ENCODE results near the gene UBB. TPM values are rescaled to one million over a fixed set of nuclear protein-coding genes. Genes with fewer than 3 reads are reported as not detected.

UBB gene
- total RNA-seq, 1 experiment from 2014 or later: 1,609 TPM

GRCh38 chr17:16430650-16431049 is 49.8 kb downstream of the UBB start:
- no peak overlapping the region for H2BK15ac ChIP-seq (ENCODE audit: low read depth, low read length)
- H3K14ac ChIP-seq (ENCODE audit: insufficient read depth, low read length): no peak overlapping the region
- H3K4ac ChIP-seq (ENCODE audit: low read depth, low read length): no peak overlapping the region
- no peaks in the 10 kb centered on the region; a peak in 1 of 5 replicates for H3K9me3 Mint-ChIP-seq
- H3K4me2 ChIP-seq (ENCODE audit: insufficient read depth, insufficient read length, low read length): no peak overlapping the region
- H3K4me3 Mint-ChIP-seq: no peak overlapping the region
- H3K27ac Mint-ChIP-seq: no peak overlapping the region
- H3K79me2 ChIP-seq (ENCODE audit: insufficient read depth, low read length): no peaks in the 10 kb centered on the region
- no peak overlapping the region for H3T11ph ChIP-seq (ENCODE audit: low read length)
- peaks cover 2% of the 10 kb centered on the region for H3K27me3 Mint-ChIP-seq (ENCODE audit: low read depth)
- no peak overlapping the region for H3K27ac ChIP-seq (ENCODE audit: insufficient read length, low read depth, low read length)
- H3K56ac ChIP-seq (ENCODE audit: insufficient read length, low read depth, low read length): no peak overlapping the region
- no peaks in the 10 kb centered on the region for H3K23me2 ChIP-seq (ENCODE audit: insufficient read length, low read depth, low read length, poor library complexity, severe bottlenecking)
- H2BK20ac ChIP-seq (ENCODE audit: low read depth, low read length, poor library complexity, severe bottlenecking): no peak overlapping the region
- no peak overlapping the region for H2BK12ac ChIP-seq (ENCODE audit: insufficient read length, low read depth, low read length)
- H3K9me3 ChIP-seq (ENCODE audit: control insufficient read depth, low read depth, low read length): no peaks in the 10 kb centered on the region
- no peak overlapping the region for H2BK5ac ChIP-seq (ENCODE audit: insufficient read length, low read length)
- H4K5ac ChIP-seq (ENCODE audit: insufficient read length, low read depth, low read length): no peak overlapping the region
- H3K4me1 ChIP-seq (ENCODE audit: insufficient read depth, low read length): no peaks in the 10 kb centered on the region; the same call in 1 of the 2 replicates
- H4K20me1 ChIP-seq (ENCODE audit: control insufficient read depth, insufficient read depth, insufficient read length): no peaks in the 10 kb centered on the region
- no peak overlapping the region for H3K9ac ChIP-seq (ENCODE audit: extremely low read depth, insufficient read length, low read length)
- H2AFZ ChIP-seq (ENCODE audit: low read length): no peak overlapping the region
- no peak for DNase-seq
- H3K23ac ChIP-seq (ENCODE audit: insufficient read length, low read depth, low read length): no peak overlapping the region
- no peak overlapping the region for H4K91ac ChIP-seq (ENCODE audit: insufficient read length, low read depth, low read length)
- no peak for TF ChIP-seq CTCF (conservative IDR thresholded peaks at IDR 0.05)
- peaks cover 5 to 16% of the 10 kb centered on the region in 2 experiments for H3K4me1 Mint-ChIP-seq
- no peaks in the 10 kb centered on the region for H3K79me1 ChIP-seq (ENCODE audit: insufficient read depth, low read depth, low read length, poor library complexity, severe bottlenecking)
- no CpG with 5 or more reads among the region's 6 CpGs for WGBS (ENCODE audit: extremely low coverage, insufficient read length, low lambda C conversion rate)
- H4K8ac ChIP-seq (replicated peaks; ENCODE audit: insufficient read length, low read depth, low read length): no peak overlapping the region
- H3K18ac ChIP-seq (ENCODE audit: insufficient read length, low read depth, low read length): no peak overlapping the region
- no peak overlapping the region for H2BK120ac ChIP-seq (ENCODE audit: low read depth, low read length, poor library complexity, severe bottlenecking)
- H3K36me3 Mint-ChIP-seq (ENCODE audit: insufficient read depth in 1 of 3, low read depth in 3 of 3): no peaks in the 10 kb centered on the region; a peak in 1 of 7 replicates
- no peak overlapping the region for H2AK5ac ChIP-seq (ENCODE audit: insufficient read length, low read length)
- H3K27me3 ChIP-seq (ENCODE audit: insufficient read depth, low read length): no peaks in the 10 kb centered on the region
